Ishikawa (cell line): ENCODE results near the gene SCAANT1.

Experiments used
- CREB1 ChIP-seq: IDR thresholded peaks from 2 replicates; pipeline ENCODE4 v1.6.1; 2012; ENCODE audit warnings: low read depth
- EP300 ChIP-seq: IDR thresholded peaks from 2 replicates; pipeline ENCODE4 v1.6.1; 2012; ENCODE audit warnings: borderline replicate concordance
- TAF1 ChIP-seq: IDR thresholded peaks from 2 replicates; pipeline ENCODE4 v1.6.1; 2012; ENCODE audit warnings: low read depth, mild to moderate bottlenecking
- TEAD4 ChIP-seq: IDR thresholded peaks from 2 replicates; pipeline ENCODE4 v1.6.1; 2012
- TF ChIP-seq, protein P1 (sequence below): IDR thresholded peaks from 2 replicates; pipeline ENCODE4 v1.6.1; 2012; ENCODE audit warnings: low read depth, mild to moderate bottlenecking

DNA sequence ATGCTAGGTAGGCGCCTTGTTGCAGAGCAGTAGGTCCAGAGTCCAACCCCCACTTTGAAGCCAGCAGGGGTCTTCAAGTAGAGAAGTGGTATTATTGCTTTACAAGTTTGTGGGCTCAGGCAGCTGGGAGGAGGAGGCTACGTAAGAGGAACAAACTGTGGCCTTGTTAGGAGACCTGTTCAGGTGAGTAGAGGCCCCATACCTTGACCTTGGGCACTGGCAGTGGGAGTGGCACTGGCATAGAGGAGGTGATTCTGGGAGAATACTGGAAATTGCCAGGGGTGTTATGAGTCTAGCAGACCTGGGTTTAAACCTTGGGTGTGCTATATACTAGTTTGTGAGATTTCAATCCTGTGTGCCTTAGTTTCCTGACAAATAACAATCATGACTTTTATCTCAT, 34.6 kb upstream of the SCAANT1 start:
- no peak for TF ChIP-seq CREB1
- TF ChIP-seq TEAD4 = no peak
- no peak for TF ChIP-seq EP300
- no peak for TF ChIP-seq TAF1
- TF ChIP-seq, protein P1, sequence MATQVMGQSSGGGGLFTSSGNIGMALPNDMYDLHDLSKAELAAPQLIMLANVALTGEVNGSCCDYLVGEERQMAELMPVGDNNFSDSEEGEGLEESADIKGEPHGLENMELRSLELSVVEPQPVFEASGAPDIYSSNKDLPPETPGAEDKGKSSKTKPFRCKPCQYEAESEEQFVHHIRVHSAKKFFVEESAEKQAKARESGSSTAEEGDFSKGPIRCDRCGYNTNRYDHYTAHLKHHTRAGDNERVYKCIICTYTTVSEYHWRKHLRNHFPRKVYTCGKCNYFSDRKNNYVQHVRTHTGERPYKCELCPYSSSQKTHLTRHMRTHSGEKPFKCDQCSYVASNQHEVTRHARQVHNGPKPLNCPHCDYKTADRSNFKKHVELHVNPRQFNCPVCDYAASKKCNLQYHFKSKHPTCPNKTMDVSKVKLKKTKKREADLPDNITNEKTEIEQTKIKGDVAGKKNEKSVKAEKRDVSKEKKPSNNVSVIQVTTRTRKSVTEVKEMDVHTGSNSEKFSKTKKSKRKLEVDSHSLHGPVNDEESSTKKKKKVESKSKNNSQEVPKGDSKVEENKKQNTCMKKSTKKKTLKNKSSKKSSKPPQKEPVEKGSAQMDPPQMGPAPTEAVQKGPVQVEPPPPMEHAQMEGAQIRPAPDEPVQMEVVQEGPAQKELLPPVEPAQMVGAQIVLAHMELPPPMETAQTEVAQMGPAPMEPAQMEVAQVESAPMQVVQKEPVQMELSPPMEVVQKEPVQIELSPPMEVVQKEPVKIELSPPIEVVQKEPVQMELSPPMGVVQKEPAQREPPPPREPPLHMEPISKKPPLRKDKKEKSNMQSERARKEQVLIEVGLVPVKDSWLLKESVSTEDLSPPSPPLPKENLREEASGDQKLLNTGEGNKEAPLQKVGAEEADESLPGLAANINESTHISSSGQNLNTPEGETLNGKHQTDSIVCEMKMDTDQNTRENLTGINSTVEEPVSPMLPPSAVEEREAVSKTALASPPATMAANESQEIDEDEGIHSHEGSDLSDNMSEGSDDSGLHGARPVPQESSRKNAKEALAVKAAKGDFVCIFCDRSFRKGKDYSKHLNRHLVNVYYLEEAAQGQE = no peak
